OCI-M2 (cell line): Measurements from ENCODE around the gene CACNB3.
A peak's percentile ranks its signal among the peaks of the same experiment; 100 is the strongest.

ENCODE experiments used
- DNase-seq: peaks from one replicate; lab custom pipeline; 2025; ENCODE audit not compliant: unreplicated experiment; lab: John Stamatoyannopoulos, UW

CACNB3 gene

DNA sequence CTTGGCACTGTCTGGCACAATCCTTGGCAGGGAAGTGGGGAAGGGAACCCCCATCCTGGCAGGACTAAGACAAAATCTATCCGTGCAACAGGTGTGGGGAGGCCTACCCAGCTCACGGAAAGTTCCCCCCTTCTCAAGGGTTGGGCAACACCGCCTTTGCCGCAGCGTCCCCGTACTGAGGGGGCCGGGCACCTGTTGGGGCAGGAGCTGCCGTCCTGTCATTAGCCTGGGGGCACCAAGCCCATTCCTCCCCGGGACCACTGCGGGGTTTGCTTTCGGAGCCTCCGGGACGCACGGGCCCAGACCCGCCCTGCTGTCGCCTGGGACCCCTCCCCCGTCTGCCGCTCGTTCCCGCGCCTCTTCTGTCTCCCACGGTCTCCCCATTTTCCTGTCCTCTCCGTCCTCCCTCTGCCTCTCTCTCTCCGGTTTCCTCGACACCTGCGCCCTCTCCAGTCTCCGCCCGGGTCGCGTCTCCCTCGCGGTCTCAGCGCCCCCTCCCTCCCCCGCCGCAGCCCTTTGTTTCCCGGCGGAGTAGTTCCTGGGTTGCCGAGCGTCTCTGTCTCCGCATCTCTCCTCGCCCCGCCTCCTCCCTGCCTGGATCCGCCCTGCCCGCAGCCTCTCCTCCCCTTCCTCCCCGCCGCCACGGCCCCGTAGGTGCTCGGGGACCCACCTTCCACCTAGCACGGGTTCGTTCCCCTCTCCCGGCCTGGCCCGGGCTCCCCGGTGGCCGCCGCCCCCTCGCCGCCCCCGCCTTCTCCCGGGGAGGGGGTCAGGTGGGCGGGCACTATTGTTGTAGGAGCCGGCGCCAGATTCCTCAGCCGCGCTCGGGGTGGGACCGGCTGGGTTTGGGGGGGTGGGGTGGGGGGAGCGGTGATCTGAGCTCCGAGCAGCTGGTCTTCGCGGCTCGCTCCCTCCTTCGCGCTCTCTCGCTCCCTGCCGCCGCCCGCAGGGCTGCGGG lies at the start of gene CACNB3:
Gene CACNB3 (plus strand): TSS at position 624 of the 958 bp plus-strand sequence. CDS start 434 bp downstream, outside the sequence.
- no peak for DNase-seq

DNA sequence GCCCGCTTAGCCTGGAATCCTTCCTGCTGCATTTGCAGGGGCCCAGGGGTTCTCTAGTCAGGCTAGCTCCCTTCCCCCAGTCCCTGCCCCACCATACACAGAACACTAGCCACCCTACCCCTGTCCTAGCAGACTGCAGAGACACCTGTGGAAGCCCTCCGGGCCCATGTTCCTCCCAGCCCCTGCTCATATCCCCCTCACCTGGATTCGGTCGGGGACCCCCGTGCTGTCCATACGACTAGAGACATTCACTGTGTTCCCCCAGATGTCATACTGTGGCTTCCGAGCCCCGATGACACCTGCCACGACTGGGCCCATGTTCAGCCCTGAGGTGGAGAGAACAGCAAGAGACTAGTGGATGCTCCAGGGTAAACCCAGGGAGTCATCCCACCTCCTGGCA lies 49.6 kb upstream of the CACNB3 start:
- no peak for DNase-seq

- DNase-seq = no peak
Measured at GRCh38 chr12:48770756-48771155, 47.5 kb upstream of the CACNB3 start.

- DNase-seq = no peak
Measured at GRCh38 chr12:48771588-48772112, 46.6 kb upstream of the CACNB3 start.

- no peak for DNase-seq
Measured at GRCh38 chr12:48773686-48774085, 44.6 kb upstream of the CACNB3 start.

- DNase-seq = no peak
Measured at GRCh38 chr12:48774516-48774915, 43.8 kb upstream of the CACNB3 start.

DNA sequence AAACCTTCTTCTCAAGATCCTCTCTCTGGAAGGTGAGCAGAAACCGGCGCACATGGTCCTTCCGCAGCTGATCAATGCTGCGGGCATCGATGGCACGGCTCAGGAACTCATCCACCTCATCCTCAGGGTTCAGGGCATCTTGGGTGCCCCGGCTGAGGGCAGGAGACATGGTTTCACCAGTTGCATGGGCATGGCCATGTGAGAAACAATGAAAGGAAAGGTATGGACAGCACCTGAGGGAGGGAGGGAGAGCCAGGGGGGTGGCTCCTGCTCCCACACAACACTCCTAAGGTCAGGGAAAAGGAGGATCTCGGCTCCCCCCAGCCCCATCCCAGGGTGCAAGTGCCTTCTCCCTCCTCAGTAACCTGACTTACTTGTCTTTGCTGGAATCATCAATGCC lies 43.0 kb upstream of the CACNB3 start:
- no peak for DNase-seq

- DNase-seq = no peak
Measured at GRCh38 chr12:48775991-48776649, 42.2 kb upstream of the CACNB3 start.

DNA sequence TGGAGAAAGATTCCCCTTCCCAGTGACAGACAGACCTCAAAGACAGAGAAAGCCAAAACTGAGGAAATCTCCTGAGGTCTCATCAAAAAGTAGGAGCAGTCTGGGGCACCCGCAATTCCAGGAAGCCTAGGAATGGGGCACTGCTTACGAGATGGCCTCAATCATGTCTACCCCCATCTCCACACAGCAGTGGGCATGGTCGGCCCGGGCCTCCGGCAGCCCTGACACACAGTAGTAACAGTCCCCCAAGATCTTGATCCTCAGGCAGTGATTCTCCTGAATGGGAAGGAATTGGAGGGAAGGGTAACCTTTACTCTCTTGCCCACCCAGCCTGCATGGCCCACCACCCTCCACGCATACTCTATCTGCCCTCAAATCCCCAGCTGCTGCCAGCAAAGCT lies 41.3 kb upstream of the CACNB3 start:
- DNase-seq = no peak

DNA sequence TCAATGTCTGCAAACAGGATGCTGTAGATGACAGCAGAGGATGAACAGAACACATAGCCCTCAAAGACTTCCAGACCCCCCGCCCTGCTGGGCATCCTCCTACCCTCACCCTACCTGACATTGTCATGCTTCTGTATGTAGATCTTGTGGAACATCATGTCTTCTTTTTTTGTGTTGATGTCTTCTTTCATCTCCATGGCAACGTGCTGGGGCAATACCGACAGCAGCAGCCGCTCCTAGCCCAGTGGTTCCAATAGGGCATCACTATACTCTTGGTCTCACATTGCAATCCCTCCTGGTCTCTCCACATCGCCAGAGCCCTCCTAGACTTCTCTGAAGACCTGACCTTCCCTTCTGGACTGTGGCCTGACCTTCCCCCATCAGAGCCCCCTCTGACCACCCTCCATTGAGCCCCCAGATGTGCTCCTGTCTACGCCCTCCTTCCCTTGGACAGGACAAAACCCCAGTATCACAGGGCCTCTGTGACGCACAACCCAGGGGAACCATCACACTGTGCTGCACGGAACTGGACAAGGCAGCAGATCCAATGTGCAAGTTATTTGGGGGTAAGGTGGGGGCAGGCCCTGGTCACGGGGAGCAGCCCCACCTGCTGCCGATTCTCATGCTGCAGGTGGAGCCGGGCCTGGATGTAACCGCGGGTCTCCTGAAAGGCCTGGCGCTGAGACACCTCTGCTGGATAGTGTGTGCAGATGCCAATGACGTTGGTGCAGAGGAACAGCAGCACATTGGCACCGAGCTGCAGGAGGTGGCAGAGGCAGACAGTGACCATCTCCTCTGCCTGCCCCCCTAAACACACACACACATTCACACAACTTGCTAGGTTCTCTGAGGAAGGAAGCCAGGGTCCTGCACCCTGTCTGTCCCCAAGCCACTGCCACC lies 40.5 kb upstream of the CACNB3 start:
- no peak for DNase-seq

DNA sequence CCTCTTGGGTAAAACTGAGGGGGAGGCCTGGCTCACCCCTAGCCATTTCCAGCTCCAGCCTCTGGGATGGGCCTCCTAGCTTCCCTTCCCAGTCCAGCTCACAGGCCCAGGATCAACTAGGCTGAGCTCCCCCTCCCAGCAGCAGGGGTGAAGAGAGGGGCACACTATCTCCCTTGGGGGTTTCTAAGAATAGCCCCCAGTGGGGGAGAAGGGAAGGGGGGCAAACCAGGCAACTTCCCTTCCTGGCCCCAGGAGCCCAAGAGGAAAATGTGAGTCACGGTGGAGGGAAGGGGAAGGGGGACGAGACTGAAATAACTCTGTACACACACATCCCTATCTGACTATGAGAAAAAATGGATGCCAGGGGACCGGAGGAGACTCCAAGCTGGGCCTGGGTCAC lies 38.4 kb upstream of the CACNB3 start:
- peak; percentile 52 for DNase-seq

GRCh38 chr12:48780381-48781025 lies 37.8 kb upstream of the CACNB3 start:
- DNase-seq = no peak

DNA sequence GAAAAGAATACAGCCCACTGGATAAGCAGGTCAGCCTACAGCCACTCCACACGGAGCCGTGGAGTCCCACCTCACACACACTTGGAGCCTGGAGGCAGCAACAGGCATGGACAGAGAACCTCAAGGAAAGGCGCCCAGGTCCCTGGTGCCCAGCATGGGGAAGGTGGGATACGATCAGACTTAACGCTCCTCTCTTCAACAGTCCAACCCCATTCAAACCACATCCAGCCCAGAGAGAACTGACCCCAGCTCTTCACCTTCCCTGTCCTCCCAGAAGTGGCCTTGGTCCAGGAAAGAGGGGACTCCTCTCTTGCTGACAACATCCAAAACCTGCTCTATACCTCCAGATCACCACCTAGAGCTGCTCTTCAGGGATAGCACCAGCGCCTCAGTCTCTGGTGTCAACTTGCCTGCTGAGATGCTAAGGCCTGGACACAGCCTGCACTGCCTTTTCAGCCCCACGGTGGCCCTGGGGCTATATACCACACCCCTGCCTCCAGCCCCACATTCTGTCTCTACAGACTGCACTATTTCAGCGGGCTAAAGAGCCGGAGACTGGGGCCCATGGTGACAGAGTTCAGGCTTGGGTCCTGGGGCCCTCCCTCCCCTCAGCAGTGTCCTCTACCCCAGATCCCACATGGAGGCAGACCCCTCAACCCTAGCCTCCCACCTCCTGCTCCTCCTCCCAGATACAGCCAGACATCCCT lies 36.4 kb upstream of the CACNB3 start:
- no peak for DNase-seq

GRCh38 chr12:48782457-48783395 lies 35.6 kb upstream of the CACNB3 start:
- DNase-seq = no peak

GRCh38 chr12:48783432-48783831 lies 34.9 kb upstream of the CACNB3 start:
- DNase-seq = no peak

- DNase-seq = no peak
Measured at GRCh38 chr12:48786591-48787544, 31.4 kb upstream of the CACNB3 start.

GRCh38 chr12:48787791-48788523 lies 30.3 kb upstream of the CACNB3 start:
- DNase-seq = no peak
